Measurements from ENCODE around the gene CPS1.

The CPS1 gene

DNA sequence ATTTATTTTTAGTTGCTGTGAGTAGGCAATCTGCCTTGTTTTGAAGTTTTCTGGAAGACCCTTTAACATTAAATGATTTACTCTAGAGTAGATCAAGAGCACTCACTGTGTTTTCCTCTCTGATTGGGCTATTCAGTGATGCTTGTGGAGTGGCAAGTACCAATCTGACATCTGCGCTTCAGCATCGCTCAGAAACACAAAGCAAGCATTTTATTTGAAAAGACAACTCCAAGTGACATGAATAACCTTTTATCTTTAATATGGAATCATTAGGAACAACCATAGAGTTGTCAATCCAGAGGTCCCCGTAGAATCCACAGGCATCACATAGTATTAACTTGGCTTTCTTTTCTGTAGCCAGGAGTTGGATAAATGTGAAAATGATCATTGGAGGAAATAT, 114.7 kb downstream of the CPS1 start:
- TF ChIP-seq, protein P1, sequence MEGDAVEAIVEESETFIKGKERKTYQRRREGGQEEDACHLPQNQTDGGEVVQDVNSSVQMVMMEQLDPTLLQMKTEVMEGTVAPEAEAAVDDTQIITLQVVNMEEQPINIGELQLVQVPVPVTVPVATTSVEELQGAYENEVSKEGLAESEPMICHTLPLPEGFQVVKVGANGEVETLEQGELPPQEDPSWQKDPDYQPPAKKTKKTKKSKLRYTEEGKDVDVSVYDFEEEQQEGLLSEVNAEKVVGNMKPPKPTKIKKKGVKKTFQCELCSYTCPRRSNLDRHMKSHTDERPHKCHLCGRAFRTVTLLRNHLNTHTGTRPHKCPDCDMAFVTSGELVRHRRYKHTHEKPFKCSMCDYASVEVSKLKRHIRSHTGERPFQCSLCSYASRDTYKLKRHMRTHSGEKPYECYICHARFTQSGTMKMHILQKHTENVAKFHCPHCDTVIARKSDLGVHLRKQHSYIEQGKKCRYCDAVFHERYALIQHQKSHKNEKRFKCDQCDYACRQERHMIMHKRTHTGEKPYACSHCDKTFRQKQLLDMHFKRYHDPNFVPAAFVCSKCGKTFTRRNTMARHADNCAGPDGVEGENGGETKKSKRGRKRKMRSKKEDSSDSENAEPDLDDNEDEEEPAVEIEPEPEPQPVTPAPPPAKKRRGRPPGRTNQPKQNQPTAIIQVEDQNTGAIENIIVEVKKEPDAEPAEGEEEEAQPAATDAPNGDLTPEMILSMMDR (conservative IDR thresholded peaks at IDR 0.05; ENCODE audit: control insufficient read depth, insufficient read depth, low read depth, low read length) = no peak
- H3K4me3 ChIP-seq (ENCODE audit: control insufficient read depth, low read depth, low read length) = no peak overlapping the region
- DNase-seq (ENCODE audit: low read depth) = no peak

DNA sequence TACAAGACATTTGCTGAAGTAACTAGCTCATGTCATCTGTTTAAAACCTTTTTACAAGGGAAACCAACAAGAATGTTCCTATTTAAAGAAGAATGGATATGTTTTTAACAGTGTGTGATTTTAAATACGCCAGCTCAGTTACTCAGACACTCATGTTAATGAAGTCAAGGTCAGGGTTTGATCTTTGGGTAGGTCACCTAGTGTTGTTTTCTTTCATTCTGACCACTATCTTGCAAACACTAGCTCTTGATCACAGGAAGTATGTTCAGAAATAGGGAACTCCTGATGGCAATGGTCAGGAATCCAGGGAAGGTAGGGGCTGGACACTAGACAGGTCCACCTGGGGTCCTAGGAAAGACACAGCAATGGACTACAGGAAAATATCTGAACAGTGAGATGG, 116.7 kb downstream of the CPS1 start:
- TF ChIP-seq, protein P1 (conservative IDR thresholded peaks at IDR 0.05; ENCODE audit: control insufficient read depth, insufficient read depth, low read depth, low read length) = no peak
- DNase-seq (ENCODE audit: low read depth) = no peak
- no peak overlapping the region for H3K4me3 ChIP-seq (ENCODE audit: control insufficient read depth, low read depth, low read length)

DNA sequence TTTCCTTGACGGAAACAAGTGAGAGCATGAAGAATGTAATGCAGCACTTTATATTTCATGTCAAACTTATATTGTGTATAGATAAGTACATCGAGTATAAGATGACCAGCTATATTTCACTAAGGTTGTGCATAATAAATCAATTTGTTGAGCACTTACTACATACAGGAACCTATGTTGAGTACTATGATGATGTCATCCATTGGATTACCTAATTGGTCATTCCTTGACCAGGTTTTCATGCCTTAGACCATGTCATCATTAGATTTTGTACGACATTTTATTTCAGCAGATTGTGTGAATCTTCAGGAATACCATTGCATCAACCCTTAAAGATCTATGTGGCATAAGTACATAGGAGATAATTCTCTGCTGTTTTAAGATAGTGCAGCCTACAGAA, 119.7 kb downstream of the CPS1 start:
- TF ChIP-seq, protein P1 (conservative IDR thresholded peaks at IDR 0.05; ENCODE audit: control insufficient read depth, insufficient read depth, low read depth, low read length) = no peak
- H3K4me3 ChIP-seq (ENCODE audit: control insufficient read depth, low read depth, low read length) = no peak overlapping the region
- no peak for DNase-seq (ENCODE audit: low read depth)

DNA sequence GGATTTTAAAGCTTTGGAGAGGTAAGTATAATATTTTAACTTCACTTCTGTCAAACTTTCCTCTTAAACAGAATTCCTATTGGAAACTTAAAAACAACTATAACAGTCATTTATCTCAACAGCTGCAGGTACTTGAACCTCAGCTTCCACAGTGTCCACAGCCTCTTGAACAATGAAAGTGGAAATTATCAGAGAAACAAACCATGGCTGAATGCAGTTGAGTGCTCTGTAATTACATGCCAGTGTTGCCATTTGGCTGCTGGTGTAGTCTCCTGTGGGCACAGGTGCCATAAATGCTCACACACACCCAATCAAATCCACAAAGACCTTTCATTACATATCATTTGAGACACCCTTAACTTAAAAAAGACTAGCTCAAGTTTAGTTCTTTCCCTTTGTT, 125.1 kb downstream of the CPS1 start:
- no peak overlapping the region for H3K4me3 ChIP-seq (ENCODE audit: control insufficient read depth, low read depth, low read length)
- no peak for DNase-seq (ENCODE audit: low read depth)
- TF ChIP-seq, protein P1 (conservative IDR thresholded peaks at IDR 0.05; ENCODE audit: control insufficient read depth, insufficient read depth, low read depth, low read length) = no peak

DNA sequence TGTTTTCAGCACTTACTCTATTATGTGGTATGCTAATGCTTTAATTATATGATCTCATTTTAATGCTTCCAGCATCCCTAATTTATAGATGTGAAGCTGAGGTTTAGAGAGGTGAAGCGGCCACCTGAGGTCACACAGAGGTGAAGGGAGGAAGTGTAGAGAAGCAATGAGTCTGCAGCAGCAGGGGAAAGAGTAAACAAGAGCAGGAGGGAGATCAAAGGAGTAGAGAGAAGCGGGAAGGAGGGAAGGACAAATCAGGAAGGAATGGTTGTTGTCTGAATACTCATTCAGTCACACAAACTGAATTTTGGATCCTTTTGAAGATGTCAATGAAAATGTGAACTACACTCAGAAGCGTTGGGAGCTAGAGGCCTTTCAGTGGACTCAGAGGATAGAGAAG, 130.0 kb downstream of the CPS1 start:
- no peak for DNase-seq (ENCODE audit: low read depth)
- no peak overlapping the region for H3K4me3 ChIP-seq (ENCODE audit: control insufficient read depth, low read depth, low read length)
- TF ChIP-seq, protein P1 (conservative IDR thresholded peaks at IDR 0.05; ENCODE audit: control insufficient read depth, insufficient read depth, low read depth, low read length) = no peak

DNA sequence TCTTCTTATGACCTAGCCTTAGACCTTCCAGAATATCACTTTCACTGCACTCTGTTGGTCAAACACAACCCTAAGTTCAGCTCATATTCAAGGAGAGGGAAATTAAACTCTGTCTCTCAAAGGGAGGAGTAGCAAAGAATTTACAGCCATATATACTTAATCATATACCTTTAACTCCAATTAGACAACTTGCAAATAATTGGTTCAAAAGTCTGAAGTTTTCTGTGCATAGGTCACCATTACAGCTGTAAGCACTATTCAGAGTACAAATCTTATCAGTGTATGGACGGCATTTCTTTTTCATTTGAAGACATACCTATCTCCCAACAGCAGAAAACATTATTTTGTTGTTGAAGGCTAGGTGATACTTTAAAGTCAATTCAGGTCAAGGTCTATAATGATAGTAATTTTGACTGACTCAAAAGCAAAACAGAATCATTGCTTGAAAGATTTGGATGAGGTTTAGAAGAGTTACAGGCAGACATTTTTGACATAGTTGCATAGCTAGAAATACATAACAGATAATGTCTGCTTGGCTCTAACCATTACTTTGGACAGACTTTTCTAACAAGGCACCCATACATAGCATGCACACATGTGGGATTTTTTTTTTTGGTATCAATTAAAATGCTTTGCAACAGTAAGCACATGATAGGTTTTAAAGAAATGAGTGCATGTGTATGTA, 131.5 kb downstream of the CPS1 start:
- TF ChIP-seq, protein P1 (conservative IDR thresholded peaks at IDR 0.05; ENCODE audit: control insufficient read depth, insufficient read depth, low read depth, low read length) = no peak
- no peak for DNase-seq (ENCODE audit: low read depth)
- no peak overlapping the region for H3K4me3 ChIP-seq (ENCODE audit: control insufficient read depth, low read depth, low read length)

DNA sequence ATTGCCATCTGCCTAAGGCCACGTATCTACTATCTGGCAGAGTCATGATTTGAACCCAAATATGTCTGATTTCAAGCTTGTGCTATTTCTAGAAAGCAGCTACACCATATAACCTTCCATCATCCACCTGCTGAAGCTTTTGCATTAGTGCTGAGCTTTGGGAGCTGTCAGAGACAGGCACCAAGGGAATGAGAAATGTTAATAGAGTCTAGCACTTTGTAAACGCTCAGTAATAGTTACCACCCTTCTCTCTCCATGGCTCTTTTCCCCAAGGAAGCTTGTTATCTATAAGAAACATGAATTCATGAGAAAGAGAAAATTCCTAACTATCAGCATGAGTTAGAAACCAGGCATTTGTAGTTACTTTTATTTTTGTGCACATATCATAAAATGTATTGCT, 151.5 kb downstream of the CPS1 start:
- H3K4me3 ChIP-seq (ENCODE audit: control insufficient read depth, low read depth, low read length) = no peak overlapping the region
- no peak for DNase-seq (ENCODE audit: low read depth)
- TF ChIP-seq, protein P1 (conservative IDR thresholded peaks at IDR 0.05; ENCODE audit: control insufficient read depth, insufficient read depth, low read depth, low read length) = no peak
